GM10266 (cell line): ENCODE measurements around the gene TEX22.

ENCODE experiments used
- DNase-seq: peaks from one replicate; pipeline ENCODE4 v3.0.0; 2012; ENCODE audit errors: extremely low spot score
- CTCF ChIP-seq: IDR thresholded peaks from 2 replicates; pipeline ENCODE4 v1.5.1; 2012; ENCODE audit warnings: mild to moderate bottlenecking, low read depth; ENCODE audit not compliant: control insufficient read depth, insufficient read depth; ENCODE audit errors: missing control alignments

Gene TEX22

GRCh38 chr14:105450864-105451720 is 52.8 kb downstream of the TEX22 start:
- TF ChIP-seq CTCF: no peak
- no peak for DNase-seq

- no peak for DNase-seq
- no peak for TF ChIP-seq CTCF
Measured at GRCh38 chr14:105452963-105453362, 54.6 kb downstream of the TEX22 start.

- TF ChIP-seq CTCF: no peak
- no peak for DNase-seq
Measured at GRCh38 chr14:105453847-105454246, 55.5 kb downstream of the TEX22 start.

GRCh38 chr14:105455086-105455640 is 56.8 kb downstream of the TEX22 start:
- no peak for DNase-seq
- no peak for TF ChIP-seq CTCF

GRCh38 chr14:105455766-105456660 is 57.7 kb downstream of the TEX22 start:
- no peak for DNase-seq
- no peak for TF ChIP-seq CTCF

DNA sequence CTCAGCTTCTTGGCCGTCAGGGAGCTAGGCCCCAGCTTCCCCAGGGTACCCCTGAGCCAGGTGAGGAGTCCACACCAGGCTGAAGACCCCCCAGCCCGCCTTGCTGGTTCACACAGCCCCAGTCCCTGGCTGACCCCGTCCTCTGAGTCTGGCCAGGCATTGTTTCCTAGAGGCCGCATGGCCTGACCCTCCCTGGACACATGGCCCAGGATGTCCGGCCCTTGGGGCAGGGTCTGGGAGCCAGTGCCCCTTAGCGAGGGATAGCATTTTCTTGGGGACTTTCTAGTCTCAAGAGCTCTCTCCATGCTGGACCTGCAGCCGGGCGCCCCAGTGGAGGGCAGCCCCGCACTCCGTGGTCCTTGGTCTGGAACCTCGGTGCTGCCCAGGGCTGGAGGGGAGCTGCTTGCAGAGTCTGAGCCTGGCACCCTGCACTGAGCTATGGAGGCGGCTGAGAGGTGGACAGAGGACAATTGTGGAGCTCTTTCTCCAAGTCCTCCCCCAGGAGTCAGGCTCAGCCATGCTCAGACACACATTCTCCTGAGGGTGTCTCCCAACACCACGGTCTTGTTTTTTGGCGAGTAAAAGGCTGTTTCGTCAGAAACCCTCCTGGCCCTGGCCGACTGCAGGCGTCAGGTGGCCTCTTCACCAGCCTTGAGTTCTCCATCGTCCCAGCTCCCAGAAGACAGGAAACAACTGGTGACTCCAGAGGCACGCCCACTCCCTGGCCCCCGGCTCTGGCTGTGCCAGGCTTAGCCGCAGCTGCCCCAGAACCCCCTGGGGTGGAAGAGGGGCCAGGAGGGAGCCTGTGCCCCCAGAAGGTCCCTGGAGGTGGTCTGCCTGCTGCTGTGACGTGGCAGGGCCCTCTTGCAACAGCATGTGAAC is 58.6 kb downstream of the TEX22 start:
- TF ChIP-seq CTCF: no peak
- no peak for DNase-seq
